Measurements from ENCODE around the gene KDM2B.
A peak's percentile ranks its signal among the peaks of the same experiment; 100 is the strongest.

Gene KDM2B

GRCh38 chr12:121525411-121525810, 55.4 kb downstream of the KDM2B start:
- no peak for DNase-seq

GRCh38 chr12:121524196-121524916, 56.5 kb downstream of the KDM2B start:
- no peak for DNase-seq

GRCh38 chr12:121523741-121524140, 57.1 kb downstream of the KDM2B start:
- no peak for DNase-seq

DNA sequence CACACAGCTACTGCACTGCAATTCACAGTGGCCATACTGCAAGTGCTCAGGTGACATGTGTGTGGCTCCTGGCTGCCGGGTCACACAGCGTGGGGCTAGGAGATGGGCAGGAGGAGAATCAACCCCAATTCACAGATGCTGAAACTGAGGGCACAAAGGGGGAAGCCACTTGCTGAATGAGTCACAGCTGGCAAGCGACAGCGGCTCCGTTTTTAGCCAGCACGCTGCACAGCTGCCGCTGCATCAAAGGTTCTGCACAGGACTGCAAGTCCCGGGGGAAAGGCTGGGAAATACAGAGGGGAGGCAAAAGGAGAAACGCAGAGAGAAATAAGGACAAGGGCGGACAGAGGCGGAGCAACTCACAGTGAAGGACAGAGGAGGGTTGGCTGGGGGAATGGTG, 57.9 kb downstream of the KDM2B start:
- no peak for DNase-seq

DNA sequence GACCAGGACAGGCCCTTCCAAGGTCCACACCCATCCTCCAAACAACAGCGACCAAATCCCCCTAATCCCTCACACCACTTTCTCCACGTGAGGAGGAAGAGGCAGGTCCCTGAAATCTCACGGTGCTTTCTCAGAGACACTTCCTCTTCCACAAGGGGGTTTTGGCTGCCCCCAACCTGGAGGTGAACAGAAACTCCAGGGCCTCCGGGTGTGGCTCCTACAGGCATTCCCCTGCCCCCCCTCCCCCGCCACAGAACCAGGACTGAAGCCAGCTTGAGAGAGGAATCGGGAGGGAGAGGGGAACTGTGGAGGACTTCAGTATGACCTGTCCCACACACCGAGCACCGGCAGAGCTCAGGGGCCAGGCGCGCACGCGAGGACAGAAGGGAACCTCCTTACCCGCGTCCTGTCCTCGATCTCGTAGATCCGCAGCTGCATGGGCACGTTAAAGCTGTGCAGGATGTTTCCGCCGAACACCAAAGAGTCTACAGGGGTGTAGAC, 60.2 kb downstream of the KDM2B start:
- DNase-seq = no peak

DNA sequence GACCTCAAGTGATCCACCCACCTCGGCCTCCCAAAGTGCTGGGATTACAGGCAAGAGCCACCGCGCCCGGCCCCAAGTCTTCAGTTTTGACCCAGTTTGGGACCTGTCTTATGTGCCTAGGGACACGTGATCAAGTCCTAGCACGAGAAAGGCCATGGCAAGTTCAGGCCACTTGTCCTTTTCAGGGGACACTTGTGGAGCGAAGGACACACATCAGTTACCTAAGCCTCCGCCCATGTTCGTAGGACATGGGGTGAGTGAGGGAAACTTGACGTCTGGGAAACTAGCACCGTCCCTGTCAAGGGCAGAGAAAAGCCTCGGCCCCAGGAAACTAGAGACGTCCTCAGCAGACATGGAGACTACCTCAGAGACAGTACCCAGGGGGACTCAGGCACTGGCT, 60.7 kb downstream of the KDM2B start:
- DNase-seq = no peak

DNA sequence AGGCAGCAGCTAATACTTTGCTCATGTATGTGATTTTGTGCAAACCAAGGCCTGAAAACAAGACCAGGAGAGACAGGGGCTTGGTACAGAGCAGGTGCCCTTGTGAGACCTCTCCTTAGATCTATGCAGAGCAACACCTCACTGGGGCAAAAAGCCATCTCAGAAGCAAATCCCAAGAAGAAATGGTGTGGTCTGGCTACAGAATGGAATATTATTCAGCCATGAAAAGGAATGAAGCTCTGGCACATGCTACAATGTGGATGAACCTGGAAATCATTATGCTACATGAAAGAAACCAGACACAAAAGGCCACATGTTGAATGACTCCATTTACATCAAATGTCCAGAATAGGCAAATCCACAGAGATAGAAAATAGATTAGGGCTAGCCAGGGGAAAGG, 61.6 kb downstream of the KDM2B start:
- DNase-seq = no peak

DNA sequence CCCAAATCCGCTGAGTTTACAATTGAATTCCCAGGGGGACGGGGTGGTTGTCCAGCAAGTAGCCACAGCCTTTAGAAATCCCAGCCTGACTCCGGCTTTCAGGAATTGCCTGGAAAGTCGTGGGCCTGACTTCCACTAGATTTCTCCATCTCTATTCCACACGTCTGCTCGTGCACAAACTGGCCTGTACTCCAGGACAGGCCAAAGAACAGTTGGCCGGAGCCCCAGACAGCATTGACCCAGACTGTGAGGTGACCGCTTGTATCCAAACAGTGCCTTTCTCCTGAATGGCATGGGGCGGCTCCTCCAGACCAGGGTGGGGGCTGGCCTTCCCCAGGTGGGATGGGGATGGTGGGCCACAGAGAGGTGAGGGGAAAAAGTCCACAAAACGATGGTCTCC, 62.2 kb downstream of the KDM2B start:
- no peak for DNase-seq

DNA sequence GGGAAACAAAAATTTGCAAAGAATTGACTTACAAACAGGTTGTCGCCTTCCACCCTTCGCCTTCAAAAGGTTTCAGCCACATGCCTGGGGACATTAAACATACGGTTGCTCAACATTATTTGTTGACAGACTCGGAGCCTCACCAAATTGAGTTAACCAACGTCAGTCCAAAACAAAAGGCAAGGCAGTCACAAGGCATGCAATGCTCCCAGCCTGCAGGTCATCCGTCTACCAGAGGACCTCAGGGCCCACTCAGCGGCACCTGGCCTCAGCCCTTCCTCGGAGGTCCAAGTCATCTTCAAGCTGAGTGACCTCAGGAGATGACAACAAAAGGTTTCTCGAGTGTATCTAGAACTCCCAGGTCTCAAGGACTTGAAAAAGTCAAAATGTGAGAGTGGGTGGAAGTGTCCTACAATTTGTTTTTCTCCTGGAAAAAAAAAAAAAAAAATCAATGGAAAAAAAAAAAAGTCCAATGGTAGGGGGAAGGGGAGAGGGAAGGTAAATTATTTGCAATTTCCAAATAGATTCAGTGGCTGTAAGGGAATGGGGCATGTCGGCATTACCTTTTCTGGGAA, 64.3 kb downstream of the KDM2B start:
- DNase-seq = no peak

GRCh38 chr12:121515615-121516014, 65.2 kb downstream of the KDM2B start:
- DNase-seq = no peak

DNA sequence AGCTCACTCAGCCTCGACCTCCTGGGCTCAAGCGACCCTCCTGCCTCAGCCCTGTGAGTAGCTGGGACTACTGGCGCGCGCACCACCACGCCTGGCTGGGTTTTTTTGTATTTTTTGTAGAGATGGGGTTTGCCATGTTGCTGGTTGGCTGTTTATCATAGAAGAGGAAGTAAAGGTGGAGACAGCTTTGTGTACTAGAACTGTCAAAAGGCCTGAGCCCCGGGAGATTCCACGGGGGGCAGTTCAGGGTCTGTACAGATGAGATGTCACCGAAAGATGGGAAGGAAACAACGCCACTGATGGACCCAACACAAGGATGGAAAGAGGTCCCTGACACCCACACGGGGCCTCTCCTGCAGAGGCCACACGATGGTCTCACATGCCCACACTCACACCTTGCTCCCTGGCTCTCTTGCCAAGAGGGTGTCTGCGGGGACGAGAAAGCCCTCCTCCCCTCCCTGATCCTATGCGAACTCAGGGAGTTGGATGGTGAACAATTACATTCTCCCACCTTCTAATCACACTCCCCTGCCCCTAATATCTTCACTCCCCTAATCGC, 66.6 kb downstream of the KDM2B start:
- peak in 1 of 2 experiments; percentile 24 for DNase-seq

DNA sequence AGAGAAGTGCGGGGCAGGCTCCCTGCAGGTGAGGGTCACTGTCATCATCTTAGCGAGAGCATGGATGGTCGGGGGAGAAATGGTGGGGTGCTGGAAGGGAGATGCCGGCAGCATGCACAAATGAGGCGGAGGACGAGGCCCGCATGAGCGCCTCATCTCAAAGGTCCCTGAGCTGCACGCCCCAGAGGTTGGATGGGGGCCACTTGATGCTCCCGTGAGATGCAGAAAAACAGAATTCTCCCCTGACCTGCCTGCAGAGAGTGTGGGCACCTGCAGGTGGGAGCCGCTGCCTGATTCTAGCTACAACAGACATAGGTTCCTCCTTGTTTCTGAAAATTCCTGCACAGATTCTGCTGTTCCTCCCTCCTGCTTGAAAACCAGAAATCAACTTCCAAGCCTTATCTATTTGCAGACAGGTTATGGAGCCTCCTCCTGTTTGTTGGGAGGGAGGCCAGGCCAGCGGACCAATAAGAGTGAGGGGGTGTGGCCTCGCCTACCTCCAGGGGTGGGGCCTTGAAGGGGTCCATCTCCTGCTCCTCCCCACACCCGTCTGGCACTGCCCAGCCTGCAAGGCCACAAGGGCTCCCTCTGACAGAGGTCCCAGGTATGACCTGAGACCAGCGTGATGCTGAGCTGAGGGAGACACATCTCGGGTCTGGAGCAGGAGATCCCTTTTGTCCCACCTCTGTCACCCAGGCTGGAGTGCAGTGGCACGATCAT, 67.2 kb downstream of the KDM2B start:
- DNase-seq = no peak

- no peak for DNase-seq
Observed at GRCh38 chr12:121512561-121512960, 68.3 kb downstream of the KDM2B start.

DNA sequence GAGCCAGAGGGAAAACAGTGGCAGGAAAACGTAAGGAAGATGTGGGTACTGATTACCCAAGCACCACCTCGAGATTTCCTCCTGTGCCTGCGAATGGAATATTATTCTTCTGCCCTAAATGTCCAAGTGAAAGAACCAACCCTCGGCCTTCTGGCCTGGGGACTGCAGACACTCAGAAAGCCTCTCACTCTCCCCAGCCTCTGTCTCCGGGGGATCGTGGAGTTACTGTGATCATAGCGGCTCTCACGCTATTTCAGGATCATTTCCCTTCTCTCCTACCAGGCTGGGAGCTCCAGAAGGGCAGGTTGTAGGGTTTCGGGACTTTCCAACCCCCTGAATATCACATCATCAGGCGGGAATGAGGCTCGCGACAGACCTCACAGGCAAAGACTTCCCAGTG, 68.9 kb downstream of the KDM2B start:
- DNase-seq = no peak

GRCh38 chr12:121509339-121509738, 71.5 kb downstream of the KDM2B start:
- no peak for DNase-seq

GRCh38 chr12:121508533-121508932, 72.3 kb downstream of the KDM2B start:
- no peak for DNase-seq

DNA sequence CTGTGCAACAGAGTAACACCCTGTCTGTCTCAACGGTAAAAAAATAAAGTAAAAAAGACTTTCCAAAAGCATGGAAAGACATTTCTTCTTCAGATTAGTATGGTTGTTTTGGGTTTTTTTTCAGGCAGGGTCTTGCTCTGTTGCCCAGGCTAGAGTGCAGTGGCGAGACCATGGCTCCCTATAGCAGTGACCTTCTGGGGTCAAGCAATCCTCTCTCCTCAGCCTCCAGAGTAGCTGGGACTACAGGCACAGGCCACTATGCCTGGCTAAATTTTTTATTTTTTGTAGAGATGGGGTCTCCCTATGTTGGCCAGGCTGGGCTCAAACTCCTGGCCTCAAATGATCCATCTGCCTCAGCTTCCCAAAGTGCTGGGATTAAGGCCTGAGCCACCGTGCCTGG, 72.8 kb downstream of the KDM2B start:
- no peak for DNase-seq

GRCh38 chr12:121507245-121507644, 73.6 kb downstream of the KDM2B start:
- DNase-seq = no peak

DNA sequence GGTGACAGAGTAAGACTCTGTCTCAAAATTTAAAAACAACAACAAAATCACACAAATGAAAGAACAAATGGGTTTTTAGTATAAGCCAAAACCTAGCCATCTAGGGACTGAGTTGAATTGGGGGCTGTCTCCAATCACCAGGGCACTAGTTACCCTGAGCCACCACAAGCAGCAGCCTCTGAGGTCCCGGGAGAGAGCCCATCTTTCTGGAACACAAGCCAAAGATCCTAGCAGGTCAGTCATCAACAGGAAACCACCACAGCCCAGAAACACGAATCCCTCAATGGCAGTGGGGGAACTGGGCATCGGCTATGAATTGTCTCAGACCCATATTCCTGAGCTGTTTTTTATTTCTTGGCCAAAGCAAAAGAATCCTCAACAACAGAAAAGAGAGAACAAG, 75.3 kb downstream of the KDM2B start:
- DNase-seq = no peak

- DNase-seq = no peak
Observed at GRCh38 chr12:121504505-121504904, 76.3 kb downstream of the KDM2B start.

GRCh38 chr12:121503395-121503794, 77.4 kb downstream of the KDM2B start:
- no peak for DNase-seq

DNA sequence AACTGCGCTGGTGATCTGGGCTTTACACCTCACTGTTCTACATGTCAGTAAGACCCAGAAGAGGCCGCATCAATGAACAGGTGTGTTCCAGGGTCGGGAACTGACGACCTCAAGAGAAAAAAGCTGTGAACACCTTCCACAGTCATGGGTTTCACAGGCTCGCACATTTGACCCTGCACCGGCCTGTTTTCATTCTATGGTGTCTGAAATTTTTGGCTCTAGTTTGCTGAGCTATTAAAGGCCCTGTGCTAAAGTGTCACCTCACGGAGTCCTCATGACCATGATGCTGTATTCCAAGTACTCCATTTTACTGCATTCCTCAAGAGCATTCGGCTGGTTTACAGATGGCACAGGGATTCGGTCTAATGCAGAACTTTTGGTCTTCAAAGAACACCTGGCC, 78.9 kb downstream of the KDM2B start:
- no peak for DNase-seq

- DNase-seq = peak; percentile 66 to 76
Observed at GRCh38 chr12:121499929-121500793, 80.7 kb downstream of the KDM2B start.
